K562 (cell line): ENCODE measurements around the gene IKZF3. TPM values are rescaled to one million over a fixed set of nuclear protein-coding genes. Genes with fewer than 3 reads are reported as not detected.

ENCODE experiments used
- ATAC-seq: fragments of 200-7000 bp; cut with Tn5 transposase; 3 replicates; pipeline ENCODE4 v1.9.1; 2020; ENCODE audit warnings: moderate library complexity
- BruUV-seq: library from RNA; stranded (reverse); fragments of 400-500 nt; replicated peaks from 2 replicates; lab custom pipeline; 2021; lab: Mats Ljungman, UMichigan
- CTCF ChIA-PET: fragments of 300-600 bp; formaldehyde crosslinking; extraction: SDS; loops from one replicate; lab custom pipeline; 2021; ENCODE audit warnings: low intra/inter-chr PET ratio; lab: Yijun Ruan, JAX
- POLR2A ChIA-PET: fragments of 300-600, 350-650 bp; sonication (Branson Sonifier 250); formaldehyde crosslinking; extraction: SDS; loops from one replicate; lab custom pipeline; 2021; ENCODE audit warnings: antibody characterized with exemption, inconsistent platforms; lab: Yijun Ruan, JAX
- DNase-seq, 4 experiments: peaks; one replicate each; pipeline versions ENCODE4 v3.0.0 to v3.0.0-alpha.2; 2011 to 2018; ENCODE audit warnings: low spot score in 3 of 4, mixed read lengths in 3 of 4; ENCODE audit errors: extremely low read depth in 1 of 4
- FAIRE-seq: peaks from 2 replicates; lab custom pipeline; 2011; peaks lifted over from hg19 to GRCh38; lab: Jason Lieb, UNC
- H2AFZ ChIP-seq: 2 replicates; pipeline ENCODE4 v1.6.0; 2011; ENCODE audit warnings: low read depth, low read length, control low read depth, inconsistent platforms
- H3K27ac ChIP-seq: fragments of 200-600 bp; 3 replicates; pipeline ENCODE4 v1.8.0; 2011; ENCODE audit warnings: low read depth, mild to moderate bottlenecking, control low read depth, inconsistent platforms, low read length, moderate library complexity, mixed read lengths; ENCODE audit errors: extremely low read depth
- H3K27me3 ChIP-seq, 2 experiments: fragments of 300-600 bp in 1 of 2; 2 replicates in 1 of 2; 3 replicates in 1 of 2; pipeline versions ENCODE4 v1.6.0 to v1.8.0; 2011; ENCODE audit warnings: inconsistent platforms in 2 of 2, low read length in 2 of 2, mild to moderate bottlenecking in 1 of 2, mixed read lengths in 1 of 2, moderate library complexity in 1 of 2; ENCODE audit not compliant: control insufficient read depth in 2 of 2, insufficient read depth in 2 of 2
- H3K36me3 ChIP-seq: fragments of 300-600 bp; 3 replicates; pipeline ENCODE4 v1.8.0; 2011; ENCODE audit warnings: mild to moderate bottlenecking, low read length, inconsistent platforms; ENCODE audit not compliant: control insufficient read depth, insufficient read depth
- H3K4me1 ChIP-seq, 2 experiments: fragments of 200-600 bp in 1 of 2; replicated peaks in 1 of 2; 2 replicates in 1 of 2; 3 replicates in 1 of 2; pipeline versions ENCODE4 v1.5.1 to v1.8.0; 2011; ENCODE audit warnings: inconsistent platforms in 2 of 2, low read length in 2 of 2, mild to moderate bottlenecking in 1 of 2, mixed read lengths in 1 of 2, moderate library complexity in 1 of 2; ENCODE audit not compliant: control insufficient read depth in 2 of 2, insufficient read depth in 2 of 2
- H3K4me2 ChIP-seq: 2 replicates; pipeline ENCODE4 v1.6.1; 2011; ENCODE audit warnings: low read length, control low read depth, inconsistent platforms, mixed read lengths; ENCODE audit not compliant: insufficient read depth
- H3K4me3 ChIP-seq: fragments of 200-600 bp; sonication (generic), shearing (Covaris generic); 2 replicates; pipeline ENCODE4 v1.5.1; 2016; ENCODE audit warnings: control low read depth, inconsistent platforms
- H3K79me2 ChIP-seq: fragments of 200-600 bp; 3 replicates; pipeline ENCODE4 v1.8.0; 2011; ENCODE audit warnings: low read length, inconsistent platforms; ENCODE audit not compliant: control insufficient read depth, insufficient read depth
- H3K9ac ChIP-seq, 2 experiments: 2 replicates each; pipeline versions ENCODE4 v1.6.0 to v1.6.1; 2011; ENCODE audit warnings: low read depth in 2 of 2, low read length in 2 of 2, control low read depth in 1 of 2, inconsistent platforms in 1 of 2, mild to moderate bottlenecking in 1 of 2, mixed read lengths in 1 of 2; ENCODE audit not compliant: insufficient read depth in 1 of 2
- H3K9me1 ChIP-seq: one replicate; pipeline ENCODE4 v1.6.0; 2011; ENCODE audit warnings: inconsistent platforms, mild to moderate bottlenecking, low read length, moderate library complexity; ENCODE audit not compliant: control insufficient read depth, insufficient read depth
- H3K9me3 ChIP-seq: replicated peaks from 2 replicates; pipeline ENCODE4 v1.5.1; 2011; ENCODE audit warnings: low read depth, low read length, inconsistent platforms; ENCODE audit not compliant: control insufficient read depth, insufficient read depth
- H4K20me1 ChIP-seq: replicated peaks from 2 replicates; pipeline ENCODE4 v1.6.1; 2011; ENCODE audit warnings: low read length, inconsistent platforms, mixed read lengths; ENCODE audit not compliant: control insufficient read depth, insufficient read depth
- CUX1 ChIP-seq: fragments of 200-800 bp; sonication (Bioruptor generic); IDR thresholded peaks from 2 replicates; pipeline ENCODE4 v1.6.1; 2016; ENCODE audit warnings: missing genetic modification characterization, missing compliant biosample characterization
- POLR2G ChIP-seq: fragments of 200-400 bp; formaldehyde crosslinking; IDR thresholded peaks from 2 replicates; pipeline ENCODE4 v1.6.1; 2017; ENCODE audit warnings: low read depth, mild to moderate bottlenecking, antibody characterized with exemption, low read length, moderate library complexity
- RBFOX2 ChIP-seq: fragments of 200-400 bp; formaldehyde crosslinking; IDR thresholded peaks from 2 replicates; pipeline ENCODE4 v1.6.1; 2017; ENCODE audit warnings: low read depth, mild to moderate bottlenecking, low read length, moderate library complexity
- SMARCA5 ChIP-seq: fragments of 450-650 bp; IDR thresholded peaks from 2 replicates; pipeline ENCODE4 v1.6.1; 2016
- TFAM ChIP-seq: fragments of 250-450 bp; sonication (Bioruptor Pico); conservative IDR thresholded peaks from 2 replicates; pipeline ENCODE4 v1.5.0; 2021; ENCODE audit warnings: mild to moderate bottlenecking, moderate library complexity
- ZBTB5 ChIP-seq: fragments of 450-650 bp; IDR thresholded peaks from 2 replicates; pipeline ENCODE4 v1.6.1; 2017; ENCODE audit warnings: antibody characterized with exemption
- WGBS: fragments of 100-300 bp; shearing (Covaris generic); methylation state at CpG from one replicate; pipeline ENCODE4 v1.1.6; 2016; ENCODE audit warnings: low coverage, mixed read lengths; ENCODE audit not compliant: insufficient coverage; ENCODE audit errors: missing lambda C conversion rate; 5-methylcytosine and 5-hydroxymethylcytosine counted together
- in situ Hi-C: fragments of 300-500 bp; cut with MboI; formaldehyde crosslinking; loops from 4 replicates; pipeline ENCODE4 v1.15.0; 2018; ENCODE audit warnings: inconsistent platforms, mixed read lengths
- intact Hi-C: fragments of 100-400 bp; cut with micrococcal nuclease; formaldehyde crosslinking; loops from 2 replicates; pipeline ENCODE4 v1.14.2; 2022
- polyA plus RNA-seq, 8 experiments: library from polyadenylated mRNA; depleted of rRNA in 4 of 8; stranded (reverse) in 5 of 8; unstranded in 3 of 8; fragments of >200 nt; fragmentation: Nextera tagmentation in 2 of 8; fragmentation: Illumina TruSeq in 1 of 8; extraction: Ambion mirVana in 2 of 8; extraction: Trizol in 1 of 8; gene quantifications; 2 replicates each; pipeline versions ENCODE4 v1.2.1 to v1.2.3, GENCODE V29; 2011 to 2014; ENCODE audit warnings: inconsistent platforms in 1 of 8, missing spikeins in 1 of 8
- total RNA-seq, 7 experiments: library from RNA; depleted of rRNA in 6 of 7; stranded (reverse); fragments of >200 nt in 6 of 7; fragmentation: Illumina TruSeq in 2 of 7; extraction: Trizol in 2 of 7; gene quantifications; 2 replicates each; pipeline versions ENCODE4 v1.2.1 to v1.2.3, GENCODE V29; 2011 to 2021; ENCODE audit warnings: low replicate concordance in 1 of 7

Gene IKZF3
- total and polyA plus RNA-seq, 9 of the 15 experiments (the other 6 are each of a cell fraction or from before 2014, with no cell fraction given) = 0.06 to 1.6 (median 0.62) TPM

- Histone ChIP-seq H2AFZ (no peak overlapping the region), H3K27me3 (no peaks in the 10 kb centered on the region), H3K9me3 (no peaks in the 10 kb centered on the region), H3K79me2 (peaks cover 14% of the 10 kb centered on the region), H3K27ac (no peak overlapping the region), H3K9me1 (no peaks in the 10 kb centered on the region), H3K36me3 (peaks cover 22% of the 10 kb centered on the region; the same call in 1 of the 3 replicates), H4K20me1 (no peaks in the 10 kb centered on the region), H3K4me3 (no peak overlapping the region), H3K4me1 (peaks cover 13 to 53% of the 10 kb centered on the region in 2 experiments; a peak in 4 of 5 replicates), H3K4me2 (no peak overlapping the region), H3K9ac (peak overlapping the region in 1 of 2 experiments; percentile 42; a peak in 1 of 4 replicates)
- POLR2A ChIA-PET = interaction anchor here (1.0 kb wide), 1 partner anchor 35 kb away, joined by 3 read pairs; no protein-coding TSS in a partner anchor
- intact Hi-C loops (no loop called here), in situ Hi-C loops (no loop called here)
- FAIRE-seq (no peak), DNase-seq (no peak), ATAC-seq (no peak)
- CTCF ChIA-PET = no interaction called here
- WGBS = 55% methylated on average over 5 of the region's 10 CpGs
- TF ChIP-seq ZBTB5 = no peak
- no peak for TF ChIP-seq SMARCA5
- no peak for TF ChIP-seq CUX1
- peak; percentile 44 for TF ChIP-seq RBFOX2
- peak; percentile 30; the same call in 1 of the 2 replicates for TF ChIP-seq POLR2G
- TF ChIP-seq TFAM (CRISPR knock-in tag) = no peak
- no TSS peak for BruUV-seq
Measured at GRCh38 chr17:39727556-39727955, 136.6 kb downstream of the IKZF3 start.
